ENCODE measurements around the gene RMND5A.

Gene RMND5A

DNA sequence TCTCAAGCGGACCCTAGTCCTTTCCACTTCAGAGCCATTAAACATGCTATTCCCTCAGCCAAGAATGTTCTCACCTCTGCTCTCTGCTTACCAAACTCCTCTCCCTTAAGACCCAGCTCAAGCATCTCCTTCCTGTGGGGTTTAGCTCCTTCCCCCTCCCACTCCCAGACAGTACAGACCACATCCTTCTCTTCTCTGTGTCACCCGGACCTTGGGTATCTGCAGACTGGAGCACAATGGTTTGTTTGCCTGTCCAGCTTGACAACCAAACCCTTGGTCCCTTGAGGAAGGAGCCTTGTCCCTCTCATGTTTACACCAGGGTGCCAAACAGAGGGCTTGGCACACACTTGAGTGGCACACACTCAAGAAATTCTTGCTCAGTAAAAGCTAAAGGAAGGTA lies 74.8 kb downstream of the RMND5A start:
- DNase-seq = no peak

GRCh38 chr2:86800856-86801567 lies 80.9 kb downstream of the RMND5A start:
- DNase-seq = no peak

DNA sequence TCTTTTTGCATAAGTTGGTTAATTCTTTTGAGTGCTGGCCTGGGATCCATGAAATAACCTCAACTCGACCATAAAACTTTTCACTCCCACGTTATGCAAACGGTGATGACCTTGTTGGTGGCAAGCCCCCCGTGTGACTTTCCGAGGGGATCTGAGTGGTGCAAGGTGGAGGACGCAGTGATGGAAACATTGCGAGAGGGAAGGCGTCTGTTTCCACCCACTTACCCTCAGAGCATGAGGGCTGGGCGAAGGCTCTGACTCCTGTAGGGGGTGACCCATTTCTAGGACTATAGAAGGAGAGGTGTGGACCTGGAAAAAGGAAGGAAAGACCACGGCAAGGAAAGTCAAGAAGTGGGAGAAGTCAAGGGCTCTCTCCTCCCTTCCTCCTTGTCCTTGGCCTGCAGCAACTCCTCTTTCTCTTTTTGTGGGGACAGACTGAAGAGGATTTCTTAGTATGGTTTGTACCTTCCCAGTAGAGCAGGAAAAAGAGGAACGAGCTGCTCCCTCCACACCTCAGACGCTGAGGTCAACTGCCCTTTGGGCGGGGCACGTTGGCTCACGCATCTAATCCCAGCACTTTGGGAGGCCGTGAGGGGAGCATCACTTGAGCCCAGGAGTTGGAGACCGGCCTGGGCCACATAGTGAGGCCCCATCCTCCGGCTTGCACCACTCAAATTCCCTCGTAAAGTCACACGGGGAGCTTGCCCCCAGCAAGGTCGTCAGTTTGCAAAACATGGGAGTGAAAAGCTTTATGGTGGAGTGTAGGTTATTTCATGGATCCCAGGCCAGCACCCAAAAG lies 86.2 kb downstream of the RMND5A start:
- DNase-seq = no peak

- DNase-seq = no peak
Measured at GRCh38 chr2:86807133-86807467, 87.0 kb downstream of the RMND5A start.

DNA sequence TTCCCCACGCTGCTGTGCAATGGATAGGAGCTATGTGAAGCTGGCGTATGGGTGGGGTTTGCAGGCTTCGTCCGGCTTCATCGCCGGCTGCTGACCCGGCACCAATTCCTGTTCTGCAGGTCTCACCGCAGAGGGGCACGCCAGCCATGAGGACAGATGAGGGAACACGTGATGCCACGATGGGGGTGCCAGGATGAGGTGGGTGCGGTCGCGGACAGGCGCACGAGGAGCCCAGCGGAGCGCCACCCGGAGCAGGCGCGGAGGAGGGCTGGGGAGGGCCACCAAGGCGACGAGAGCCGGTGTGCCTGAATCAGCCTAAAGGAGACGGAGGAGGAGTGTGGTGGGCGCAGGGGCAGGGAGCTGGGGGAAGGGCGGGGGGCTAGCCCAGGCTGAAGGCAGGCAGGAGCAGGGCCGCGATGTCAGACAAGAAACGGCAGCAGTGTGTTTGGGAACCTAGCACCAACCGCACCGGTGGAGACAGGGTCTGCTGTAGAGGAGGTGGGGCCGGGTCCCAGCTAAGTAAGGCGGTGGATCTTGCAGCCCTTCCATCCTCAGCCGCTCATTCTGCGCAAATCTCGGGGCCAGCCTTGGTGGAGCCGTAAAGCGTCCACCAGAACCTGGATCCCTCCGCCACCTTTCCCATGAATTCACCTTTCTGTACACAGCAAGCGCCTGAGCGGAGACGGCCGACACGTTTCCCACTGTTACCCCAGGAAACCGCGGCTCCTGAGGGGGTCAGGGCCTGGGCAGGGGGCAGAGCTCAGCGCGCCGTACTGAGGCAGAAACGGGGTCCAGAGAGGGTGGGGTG lies 87.6 kb downstream of the RMND5A start:
- DNase-seq = peak; percentile 74

- peak; percentile 77 for DNase-seq
Measured at GRCh38 chr2:86808315-86809161, 88.4 kb downstream of the RMND5A start.

GRCh38 chr2:86809481-86810121 lies 89.5 kb downstream of the RMND5A start:
- no peak for DNase-seq

- no peak for DNase-seq
Measured at GRCh38 chr2:86815611-86816010, 95.5 kb downstream of the RMND5A start.

DNA sequence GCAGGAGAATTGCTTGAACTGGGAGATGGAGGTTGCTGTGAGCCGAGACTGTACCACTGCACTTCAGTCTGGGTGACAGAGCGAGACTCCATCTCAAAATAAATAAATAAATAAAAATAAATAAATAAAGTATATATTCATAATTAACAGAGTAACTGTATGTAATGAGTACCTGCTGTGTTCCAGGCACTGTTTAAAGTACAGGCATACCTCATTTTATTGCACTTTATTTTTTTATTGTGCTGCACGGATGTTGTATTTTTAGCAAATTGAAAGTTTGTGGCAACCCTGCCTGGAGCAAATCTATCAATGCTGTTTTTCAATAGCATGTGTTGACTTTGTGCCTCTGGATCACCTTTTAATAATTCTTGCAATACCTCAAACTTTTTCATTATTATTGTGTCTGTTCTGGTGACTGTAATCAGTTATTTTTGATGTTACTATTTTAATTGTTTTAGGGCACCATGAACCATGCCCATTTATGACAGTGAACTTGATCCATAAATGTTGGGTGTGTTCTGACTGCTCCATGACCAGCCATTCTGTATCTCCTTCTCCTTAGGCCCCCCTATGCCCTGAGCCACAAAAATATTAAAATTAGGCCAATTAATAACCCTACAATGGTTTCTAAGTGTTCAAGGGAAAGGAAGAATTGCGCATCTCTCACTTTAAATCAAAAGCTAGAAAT lies 98.2 kb downstream of the RMND5A start:
- DNase-seq = no peak

- no peak for DNase-seq
Measured at GRCh38 chr2:86818957-86819356, 98.9 kb downstream of the RMND5A start.

GRCh38 chr2:86821306-86821705 lies 101.2 kb downstream of the RMND5A start:
- DNase-seq = no peak

GRCh38 chr2:86821842-86822241 lies 101.8 kb downstream of the RMND5A start:
- no peak for DNase-seq

- DNase-seq = no peak
Measured at GRCh38 chr2:86822668-86823345, 102.7 kb downstream of the RMND5A start.

GRCh38 chr2:86825036-86825692 lies 105.1 kb downstream of the RMND5A start:
- DNase-seq = no peak

- no peak for DNase-seq
Measured at GRCh38 chr2:86825693-86826381, 105.7 kb downstream of the RMND5A start.

DNA sequence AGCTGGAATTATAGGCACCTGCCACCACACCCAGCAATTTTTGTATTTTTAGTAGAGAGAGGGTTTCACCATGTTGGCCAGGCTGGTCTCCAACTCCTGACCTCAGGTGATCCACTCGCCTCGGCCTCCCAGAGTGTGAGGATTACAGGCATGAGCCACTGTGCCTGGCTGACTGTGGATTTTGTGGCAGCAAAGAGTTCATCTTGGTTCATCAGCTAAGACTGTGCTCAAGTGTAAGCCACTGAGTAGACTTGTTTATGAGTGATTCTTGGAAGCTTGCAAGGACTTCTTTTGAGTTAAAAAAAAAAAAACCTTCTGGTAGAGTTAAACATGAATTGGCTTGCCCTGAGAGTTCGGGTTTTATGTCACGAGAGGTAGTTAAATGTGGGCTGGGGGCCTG lies 106.9 kb downstream of the RMND5A start:
- no peak for DNase-seq

Measured in COR-L47 (cell line).